IPS-NIHi11 (cell line): ENCODE data around the gene CCDC127.
"Not testable (repeated sequence)": the region's sequence is repeated elsewhere in the genome, so short reads cannot be mapped to it uniquely, and the experiment has no call there.

Experiments used
- DNase-seq: peaks from one replicate; pipeline ENCODE4 v3.0.0; 2012; ENCODE audit warnings: mixed read lengths, low spot score

Gene CCDC127

GRCh38 chr5:233426-233825 is 15.5 kb upstream of the CCDC127 start:
- DNase-seq = not testable (repeated sequence)

GRCh38 chr5:231661-232060 is 13.7 kb upstream of the CCDC127 start:
- no peak for DNase-seq

GRCh38 chr5:230711-231110 is 12.8 kb upstream of the CCDC127 start:
- no peak for DNase-seq

- no peak for DNase-seq
Observed at GRCh38 chr5:228886-229285, 10.9 kb upstream of the CCDC127 start.

GRCh38 chr5:227375-227774 is 9.4 kb upstream of the CCDC127 start:
- not testable (repeated sequence) for DNase-seq

- no peak for DNase-seq
Observed at GRCh38 chr5:225334-225733, 7.4 kb upstream of the CCDC127 start.

GRCh38 chr5:223791-224190 is 5.8 kb upstream of the CCDC127 start:
- no peak for DNase-seq

GRCh38 chr5:222951-223715 is 5.2 kb upstream of the CCDC127 start:
- DNase-seq = not testable (repeated sequence)

GRCh38 chr5:219991-220390 is 2.0 kb upstream of the CCDC127 start:
- no peak for DNase-seq

- peak; percentile 10 for DNase-seq
Observed at GRCh38 chr5:219460-219863, 1.5 kb upstream of the CCDC127 start.

- DNase-seq = peak; percentile 39
Observed at GRCh38 chr5:218457-219291, 721 bp upstream of the CCDC127 start.

- DNase-seq = not testable (repeated sequence)
Observed at GRCh38 chr5:216076-216475, 1.9 kb downstream of the CCDC127 start.

GRCh38 chr5:215256-215655 is 2.7 kb downstream of the CCDC127 start:
- not testable (repeated sequence) for DNase-seq

- no peak for DNase-seq
Observed at GRCh38 chr5:213803-214395, 4.1 kb downstream of the CCDC127 start.

GRCh38 chr5:208449-209114 is 9.4 kb downstream of the CCDC127 start:
- no peak for DNase-seq

GRCh38 chr5:207599-207998 is 10.4 kb downstream of the CCDC127 start:
- DNase-seq = peak; percentile 14

GRCh38 chr5:206927-207536 is 10.9 kb downstream of the CCDC127 start:
- DNase-seq = no peak

- DNase-seq = peak; percentile 16
Observed at GRCh38 chr5:206406-206805, 11.5 kb downstream of the CCDC127 start.

- DNase-seq = no peak
Observed at GRCh38 chr5:204966-205670, 12.8 kb downstream of the CCDC127 start.

- no peak for DNase-seq
Observed at GRCh38 chr5:204462-204861, 13.5 kb downstream of the CCDC127 start.

- DNase-seq = no peak
Observed at GRCh38 chr5:204001-204400, 14.0 kb downstream of the CCDC127 start.
